Natural killer cell (primary cell): ENCODE measurements around the gene ADAP2. TPM values are rescaled to one million over a fixed set of nuclear protein-coding genes. Genes with fewer than 3 reads are reported as not detected.
A peak's percentile ranks its signal among the peaks of the same experiment; 100 is the strongest.
"Not testable (repeated sequence)": the region's sequence is repeated elsewhere in the genome, so short reads cannot be mapped to it uniquely, and the experiment has no call there.

ENCODE experiments used
- ATAC-seq, 3 donors: fragments of 150-1000 bp in 2 of 3; fragments of 200-7000 bp in 1 of 3; cut with Tn5 transposase; 1 replicate in 1 of 3; 2 replicates in 2 of 3; pipeline ENCODE4 v1.10.0; 2021; ENCODE audit warnings: mild to moderate bottlenecking in 2 of 3, moderate library complexity in 2 of 3
- DNase-seq, 2 donors: peaks; one replicate each; pipeline versions ENCODE4 v3.0.0 to v3.0.0-alpha.2; 2013 to 2021; ENCODE audit warnings: mixed read lengths in 1 of 2
- H3K27ac ChIP-seq: one replicate; pipeline ENCODE4 v1.5.1; 2013; ENCODE audit warnings: mild to moderate bottlenecking, low read length
- H3K27me3 ChIP-seq: one replicate; pipeline ENCODE4 v1.6.1; 2013; ENCODE audit warnings: low read length; ENCODE audit not compliant: control insufficient read depth, insufficient read depth
- H3K36me3 ChIP-seq: one replicate; pipeline ENCODE4 v1.6.1; 2013; ENCODE audit warnings: low read length; ENCODE audit not compliant: control insufficient read depth, insufficient read depth
- H3K4me1 ChIP-seq: one replicate; pipeline ENCODE4 v1.6.1; 2013; ENCODE audit warnings: low read length; ENCODE audit not compliant: control insufficient read depth, insufficient read depth
- H3K4me3 ChIP-seq: one replicate; pipeline ENCODE4 v1.5.1; 2013; ENCODE audit warnings: low read length
- H3K9me3 ChIP-seq: one replicate; pipeline ENCODE4 v1.6.1; 2013; ENCODE audit warnings: low read length; ENCODE audit not compliant: control insufficient read depth, insufficient read depth
- H3K27ac Mint-ChIP-seq, 2 donors: one replicate each; pipeline ENCODE4 v1.8.0; 2022; ENCODE audit warnings: mild to moderate bottlenecking in 2 of 2, mixed read lengths in 2 of 2, moderate library complexity in 1 of 2
- H3K27me3 Mint-ChIP-seq, 2 donors: one replicate each; pipeline ENCODE4 v1.8.0; 2022; ENCODE audit warnings: low read depth in 2 of 2, mixed read lengths in 2 of 2
- H3K36me3 Mint-ChIP-seq: one replicate; pipeline ENCODE4 v1.8.0; 2022; ENCODE audit warnings: mixed read lengths
- H3K4me1 Mint-ChIP-seq, 2 donors: one replicate each; pipeline ENCODE4 v1.8.0; 2022; ENCODE audit warnings: mixed read lengths in 2 of 2
- H3K4me3 Mint-ChIP-seq: one replicate; pipeline ENCODE4 v1.8.0; 2022; ENCODE audit warnings: mild to moderate bottlenecking, moderate library complexity, mixed read lengths
- H3K9me3 Mint-ChIP-seq, 2 donors: one replicate each; pipeline ENCODE4 v1.8.0; 2022; ENCODE audit warnings: mixed read lengths in 2 of 2
- CTCF ChIP-seq: fragments of 200-600 bp; IDR thresholded peaks from one replicate; pipeline ENCODE4 v1.8.0; 2022; ENCODE audit warnings: antibody characterized with exemption
- WGBS: methylation state at CpG from one replicate; pipeline ENCODE4 v1.1.7; 2013; ENCODE audit warnings: missing lambda C conversion rate; ENCODE audit not compliant: insufficient coverage; 5-methylcytosine and 5-hydroxymethylcytosine counted together
- intact Hi-C: fragments of 100-400 bp; cut with micrococcal nuclease; formaldehyde crosslinking; loops from one replicate; pipeline ENCODE4 v1.14.2; 2022
- total RNA-seq, 4 donors: library from RNA; stranded (reverse); fragments of 120-200 nt in 1 of 4; gene quantifications; one replicate each; pipeline versions ENCODE4 v1.2.3 to v1.2.4, GENCODE V29; 2013 to 2022

The ADAP2 gene
- total RNA-seq, 3 donors from 2014 or later (not counting 1 experiment from before 2014, with no cell fraction given), result 2.6 to 6.6 (median 2.9) TPM

- H3K36me3 ChIP-seq, result peaks cover 15% of the 10 kb centered on the region
- Mint-ChIP-seq H3K27ac (peak overlapping the region; percentile 93 to 94), H3K9me3 (no peaks in the 10 kb centered on the region), H3K4me3 (peak overlapping the region; percentile 98), H3K27me3 (no peaks in the 10 kb centered on the region), H3K4me1 (peaks cover 29 to 36% of the 10 kb centered on the region in 2 donors), H3K36me3 (no peaks in the 10 kb centered on the region)
- H3K27ac ChIP-seq, result peak overlapping the region; percentile 76
- no peak for TF ChIP-seq CTCF
- under 1% methylated on average over 11 of the region's 11 CpGs for WGBS
- intact Hi-C loops, result no loop called here
- peak overlapping the region; percentile 57 for H3K4me3 ChIP-seq
- no peaks in the 10 kb centered on the region for H3K27me3 ChIP-seq
- no peaks in the 10 kb centered on the region for H3K9me3 ChIP-seq
- peaks cover 20% of the 10 kb centered on the region for H3K4me1 ChIP-seq
- peak; percentile 36 to 47 (median 36) for ATAC-seq
- DNase-seq, result peak in 1 of 2 donors; percentile 41
Observed at GRCh38 chr17:30905742-30906100, 16.0 kb upstream of the ADAP2 start.

- Mint-ChIP-seq H3K4me3 (peak within 1 kb of the TSS; percentile 98), H3K9me3 (no peaks in the 10 kb centered on the region), H3K27ac (peak within 1 kb of the TSS; percentile 93 to 94), H3K27me3 (no peaks in the 10 kb centered on the region), H3K4me1 (peaks cover 29 to 34% of the 10 kb centered on the region in 2 donors), H3K36me3 (no peaks in the 10 kb centered on the region)
- Histone ChIP-seq H3K4me3 (peak within 1 kb of the TSS; percentile 57), H3K36me3 (peaks cover 13% of the 10 kb centered on the region), H3K27ac (peak within 1 kb of the TSS; percentile 76), H3K27me3 (no peaks in the 10 kb centered on the region), H3K9me3 (no peaks in the 10 kb centered on the region), H3K4me1 (peaks cover 20% of the 10 kb centered on the region)
- intact Hi-C loops, result no loop called here
- DNase-seq (peak; percentile 89 to 91), ATAC-seq (peak; percentile 98)
- no peak for TF ChIP-seq CTCF
- WGBS, result under 1% methylated on average over 47 of the region's 47 CpGs
Observed at GRCh38 chr17:30906101-30906911, 15.4 kb upstream of the ADAP2 start, which contains the start of gene TEFM. TEFM (minus strand) TSS chr17:30906238; CDS start chr17:30906198, 40 bp downstream.

- Mint-ChIP-seq H3K4me3 (peak overlapping the region; percentile 35), H3K27ac (no peak overlapping the region)
Observed at GRCh38 chr17:30908717-30909420, 12.9 kb upstream of the ADAP2 start.

GRCh38 chr17:30910151-30910550 is 11.6 kb upstream of the ADAP2 start:
- H3K36me3 ChIP-seq, H3K27ac Mint-ChIP-seq, ATAC-seq, H3K27ac ChIP-seq, H3K27me3 Mint-ChIP-seq, intact Hi-C loops, H3K27me3 ChIP-seq, H3K36me3 Mint-ChIP-seq, DNase-seq, H3K4me3 Mint-ChIP-seq, H3K4me3 ChIP-seq, H3K9me3 Mint-ChIP-seq, H3K9me3 ChIP-seq: not testable (repeated sequence)
- peaks cover 20 to 23% of the 10 kb centered on the region in 2 donors for H3K4me1 Mint-ChIP-seq
- WGBS, result 97% methylated on average over 6 of the region's 7 CpGs
- H3K4me1 ChIP-seq, result peaks cover 18% of the 10 kb centered on the region

More at GRCh38 chr17:30908717-30909420, 12.9 kb upstream of the ADAP2 start:
- Mint-ChIP-seq H3K9me3 (no peaks in the 10 kb centered on the region), H3K27me3 (no peaks in the 10 kb centered on the region), H3K4me1 (peaks cover 24% of the 10 kb centered on the region in 2 donors), H3K36me3 (no peaks in the 10 kb centered on the region)
- intact Hi-C loops, result no loop called here
- Histone ChIP-seq H3K27ac (no peak overlapping the region), H3K4me1 (peaks cover 20% of the 10 kb centered on the region), H3K27me3 (no peaks in the 10 kb centered on the region), H3K4me3 (no peak overlapping the region), H3K36me3 (no peaks in the 10 kb centered on the region), H3K9me3 (no peaks in the 10 kb centered on the region)
- no peak for TF ChIP-seq CTCF
- DNase-seq, result no peak
- 57% methylated on average over 3 of the region's 3 CpGs for WGBS
- no peak for ATAC-seq
